22Rv1 (cell line): ENCODE results near the gene ZNF414.

ENCODE experiments used
- ZFX ChIP-seq: fragments of 450-650 bp; IDR thresholded peaks from 2 replicates; pipeline ENCODE4 v1.6.1; 2017; ENCODE audit warnings: antibody characterized with exemption, borderline replicate concordance
- TF ChIP-seq, protein P1 (sequence below): fragments of 450-650 bp; IDR thresholded peaks from 2 replicates; pipeline ENCODE4 v1.5.1; 2017; ENCODE audit warnings: mild to moderate bottlenecking

DNA sequence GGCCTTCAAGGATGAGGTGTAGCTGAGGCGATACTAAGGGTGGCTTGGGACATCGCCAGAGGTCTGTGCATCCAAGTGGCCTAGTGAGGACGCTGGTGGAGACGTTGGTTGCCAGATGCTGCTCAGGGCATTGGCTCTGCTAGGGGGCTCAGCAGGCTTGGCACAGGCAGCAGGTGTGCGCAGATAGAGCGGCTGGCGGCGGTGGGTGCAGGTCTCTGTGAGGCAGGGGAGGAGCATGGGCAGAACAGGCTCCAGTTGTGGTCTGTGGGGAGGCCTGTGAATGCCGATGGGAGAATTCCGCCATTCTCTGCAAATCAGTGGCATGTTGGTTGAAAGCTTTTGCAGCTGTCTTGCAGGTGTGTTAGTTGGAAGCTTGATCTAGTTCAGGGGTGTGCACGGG lies 32.8 kb downstream of the ZNF414 start:
- TF ChIP-seq, protein P1, sequence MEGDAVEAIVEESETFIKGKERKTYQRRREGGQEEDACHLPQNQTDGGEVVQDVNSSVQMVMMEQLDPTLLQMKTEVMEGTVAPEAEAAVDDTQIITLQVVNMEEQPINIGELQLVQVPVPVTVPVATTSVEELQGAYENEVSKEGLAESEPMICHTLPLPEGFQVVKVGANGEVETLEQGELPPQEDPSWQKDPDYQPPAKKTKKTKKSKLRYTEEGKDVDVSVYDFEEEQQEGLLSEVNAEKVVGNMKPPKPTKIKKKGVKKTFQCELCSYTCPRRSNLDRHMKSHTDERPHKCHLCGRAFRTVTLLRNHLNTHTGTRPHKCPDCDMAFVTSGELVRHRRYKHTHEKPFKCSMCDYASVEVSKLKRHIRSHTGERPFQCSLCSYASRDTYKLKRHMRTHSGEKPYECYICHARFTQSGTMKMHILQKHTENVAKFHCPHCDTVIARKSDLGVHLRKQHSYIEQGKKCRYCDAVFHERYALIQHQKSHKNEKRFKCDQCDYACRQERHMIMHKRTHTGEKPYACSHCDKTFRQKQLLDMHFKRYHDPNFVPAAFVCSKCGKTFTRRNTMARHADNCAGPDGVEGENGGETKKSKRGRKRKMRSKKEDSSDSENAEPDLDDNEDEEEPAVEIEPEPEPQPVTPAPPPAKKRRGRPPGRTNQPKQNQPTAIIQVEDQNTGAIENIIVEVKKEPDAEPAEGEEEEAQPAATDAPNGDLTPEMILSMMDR = no peak
- no peak for TF ChIP-seq ZFX
